Measurements from ENCODE around the gene LGR5. TPM values are rescaled to one million over a fixed set of nuclear protein-coding genes. Genes with fewer than 3 reads are reported as not detected.
A peak's percentile ranks its signal among the peaks of the same experiment; 100 is the strongest.
"Not testable (repeated sequence)": the region's sequence is repeated elsewhere in the genome, so short reads cannot be mapped to it uniquely, and the experiment has no call there.

The LGR5 gene
- total RNA-seq, 1 experiment from 2014 or later: 4.5 TPM

DNA sequence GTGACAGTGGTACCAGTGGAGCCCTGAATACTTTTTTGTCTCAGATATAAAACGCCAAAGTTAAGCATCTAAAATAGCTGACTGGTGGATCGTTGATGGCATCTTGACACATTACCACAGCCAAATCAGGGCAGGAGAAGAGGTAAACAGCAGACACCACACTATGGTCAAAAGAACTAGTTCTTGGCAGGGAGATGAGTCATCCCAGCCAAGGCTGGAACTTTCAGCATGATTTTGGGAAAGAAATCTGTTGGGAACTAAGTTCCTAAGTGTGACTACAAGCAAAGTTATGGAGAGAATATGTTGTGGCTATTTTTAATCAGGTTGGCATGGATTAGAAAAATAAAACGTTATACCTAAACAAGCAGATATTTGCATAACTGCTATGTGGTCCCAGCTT lies 36.9 kb downstream of the LGR5 start:
- no peak overlapping the region for H3K27ac ChIP-seq (ENCODE audit: low read depth, low read length, poor library complexity, severe bottlenecking)
- no peaks in the 10 kb centered on the region for H3K27me3 ChIP-seq (replicated peaks; ENCODE audit: insufficient read depth, low read depth, low read length, poor library complexity)
- H3K4me3 ChIP-seq (ENCODE audit: low read depth, low read length, poor library complexity, severe bottlenecking): no peak overlapping the region
- intact Hi-C loops (cut with micrococcal nuclease; ENCODE audit: unreplicated experiment): no loop called here
- POLR2A ChIA-PET (ENCODE audit: low non-redundant PET): no interaction called here
- CTCF ChIA-PET: no interaction called here
- H3K9me3 ChIP-seq (ENCODE audit: low read depth, low read length, poor library complexity, severe bottlenecking): no peaks in the 10 kb centered on the region
- no TSS peak for BruUV-seq (replicated peaks)
- H3K4me1 ChIP-seq (ENCODE audit: insufficient read depth, low read length, poor library complexity, severe bottlenecking): peaks cover 6% of the 10 kb centered on the region
- no peaks in the 10 kb centered on the region for H3K36me3 ChIP-seq (ENCODE audit: insufficient read depth, low read length, poor library complexity, severe bottlenecking)
- no peak for DNase-seq (ENCODE audit: low spot score)
- TF ChIP-seq, protein P1, sequence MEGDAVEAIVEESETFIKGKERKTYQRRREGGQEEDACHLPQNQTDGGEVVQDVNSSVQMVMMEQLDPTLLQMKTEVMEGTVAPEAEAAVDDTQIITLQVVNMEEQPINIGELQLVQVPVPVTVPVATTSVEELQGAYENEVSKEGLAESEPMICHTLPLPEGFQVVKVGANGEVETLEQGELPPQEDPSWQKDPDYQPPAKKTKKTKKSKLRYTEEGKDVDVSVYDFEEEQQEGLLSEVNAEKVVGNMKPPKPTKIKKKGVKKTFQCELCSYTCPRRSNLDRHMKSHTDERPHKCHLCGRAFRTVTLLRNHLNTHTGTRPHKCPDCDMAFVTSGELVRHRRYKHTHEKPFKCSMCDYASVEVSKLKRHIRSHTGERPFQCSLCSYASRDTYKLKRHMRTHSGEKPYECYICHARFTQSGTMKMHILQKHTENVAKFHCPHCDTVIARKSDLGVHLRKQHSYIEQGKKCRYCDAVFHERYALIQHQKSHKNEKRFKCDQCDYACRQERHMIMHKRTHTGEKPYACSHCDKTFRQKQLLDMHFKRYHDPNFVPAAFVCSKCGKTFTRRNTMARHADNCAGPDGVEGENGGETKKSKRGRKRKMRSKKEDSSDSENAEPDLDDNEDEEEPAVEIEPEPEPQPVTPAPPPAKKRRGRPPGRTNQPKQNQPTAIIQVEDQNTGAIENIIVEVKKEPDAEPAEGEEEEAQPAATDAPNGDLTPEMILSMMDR (conservative IDR thresholded peaks at IDR 0.05; ENCODE audit: low read depth, low read length): no peak
- TF ChIP-seq EZH2 (IDR thresholded peaks at IDR 0.05; ENCODE audit: borderline replicate concordance, low read depth, low read length, poor library complexity, severe bottlenecking): no peak

DNA sequence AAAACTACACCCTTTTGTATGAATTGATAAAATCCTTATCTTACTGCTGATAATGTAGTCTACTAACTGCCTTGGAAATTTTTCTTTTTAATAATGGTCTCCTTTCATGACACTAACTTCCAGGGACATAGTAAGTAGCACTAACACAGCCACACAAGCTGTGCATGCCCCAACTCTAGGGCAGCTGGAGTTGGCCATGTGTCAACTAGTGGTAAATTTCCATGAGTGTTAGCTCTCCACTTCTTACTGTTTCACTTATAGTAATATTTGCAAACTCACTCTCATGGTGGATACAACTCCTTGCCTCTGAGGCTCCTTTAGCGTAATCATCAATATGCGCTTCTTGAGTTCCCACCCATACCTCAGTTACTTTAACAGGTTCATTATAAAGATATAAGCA lies 38.0 kb downstream of the LGR5 start:
- Histone ChIP-seq H3K9me3 (ENCODE audit: low read depth, low read length, poor library complexity, severe bottlenecking) (no peaks in the 10 kb centered on the region), H3K4me3 (ENCODE audit: low read depth, low read length, poor library complexity, severe bottlenecking) (no peak overlapping the region), H3K27me3 (replicated peaks; ENCODE audit: insufficient read depth, low read depth, low read length, poor library complexity) (no peaks in the 10 kb centered on the region), H3K27ac (ENCODE audit: low read depth, low read length, poor library complexity, severe bottlenecking) (no peak overlapping the region), H3K36me3 (ENCODE audit: insufficient read depth, low read length, poor library complexity, severe bottlenecking) (no peaks in the 10 kb centered on the region), H3K4me1 (ENCODE audit: insufficient read depth, low read length, poor library complexity, severe bottlenecking) (peaks cover 6% of the 10 kb centered on the region)
- no peak for TF ChIP-seq EZH2 (IDR thresholded peaks at IDR 0.05; ENCODE audit: borderline replicate concordance, low read depth, low read length, poor library complexity, severe bottlenecking)
- ChIA-PET CTCF (no interaction called here), POLR2A (ENCODE audit: low non-redundant PET) (no interaction called here)
- intact Hi-C loops (cut with micrococcal nuclease; ENCODE audit: unreplicated experiment): no loop called here
- BruUV-seq (replicated peaks): no TSS peak
- no peak for DNase-seq (ENCODE audit: low spot score)

DNA sequence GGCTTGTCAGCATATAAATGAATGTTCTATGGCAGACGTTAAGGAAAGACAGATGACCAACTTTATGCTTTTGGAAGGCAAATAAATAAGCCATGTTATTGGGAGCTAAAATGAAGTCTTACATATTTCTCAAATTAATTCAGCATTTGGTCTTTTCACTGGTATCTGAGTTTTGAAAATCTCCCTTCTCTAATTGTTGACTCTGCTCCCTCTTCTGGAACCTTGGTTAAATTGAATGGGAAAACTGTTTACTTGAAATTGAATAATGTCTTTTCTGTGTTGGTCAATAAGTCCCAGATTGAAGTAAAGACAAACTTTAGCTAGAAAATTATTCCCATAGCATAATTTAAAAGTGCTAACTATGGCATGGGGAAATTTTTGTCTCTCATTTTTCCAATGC lies 38.7 kb downstream of the LGR5 start:
- Histone ChIP-seq H3K4me3 (ENCODE audit: low read depth, low read length, poor library complexity, severe bottlenecking) (no peak overlapping the region), H3K36me3 (ENCODE audit: insufficient read depth, low read length, poor library complexity, severe bottlenecking) (no peaks in the 10 kb centered on the region), H3K27ac (ENCODE audit: low read depth, low read length, poor library complexity, severe bottlenecking) (no peak overlapping the region), H3K27me3 (replicated peaks; ENCODE audit: insufficient read depth, low read depth, low read length, poor library complexity) (no peaks in the 10 kb centered on the region), H3K9me3 (ENCODE audit: low read depth, low read length, poor library complexity, severe bottlenecking) (no peaks in the 10 kb centered on the region), H3K4me1 (ENCODE audit: insufficient read depth, low read length, poor library complexity, severe bottlenecking) (peaks cover 6% of the 10 kb centered on the region)
- intact Hi-C loops (cut with micrococcal nuclease; ENCODE audit: unreplicated experiment): no loop called here
- POLR2A ChIA-PET (ENCODE audit: low non-redundant PET): no interaction called here
- DNase-seq (ENCODE audit: low spot score): no peak
- CTCF ChIA-PET: no interaction called here
- TF ChIP-seq, protein P1 (conservative IDR thresholded peaks at IDR 0.05; ENCODE audit: low read depth, low read length): no peak
- no peak for TF ChIP-seq EZH2 (IDR thresholded peaks at IDR 0.05; ENCODE audit: borderline replicate concordance, low read depth, low read length, poor library complexity, severe bottlenecking)
- no TSS peak for BruUV-seq (replicated peaks)

DNA sequence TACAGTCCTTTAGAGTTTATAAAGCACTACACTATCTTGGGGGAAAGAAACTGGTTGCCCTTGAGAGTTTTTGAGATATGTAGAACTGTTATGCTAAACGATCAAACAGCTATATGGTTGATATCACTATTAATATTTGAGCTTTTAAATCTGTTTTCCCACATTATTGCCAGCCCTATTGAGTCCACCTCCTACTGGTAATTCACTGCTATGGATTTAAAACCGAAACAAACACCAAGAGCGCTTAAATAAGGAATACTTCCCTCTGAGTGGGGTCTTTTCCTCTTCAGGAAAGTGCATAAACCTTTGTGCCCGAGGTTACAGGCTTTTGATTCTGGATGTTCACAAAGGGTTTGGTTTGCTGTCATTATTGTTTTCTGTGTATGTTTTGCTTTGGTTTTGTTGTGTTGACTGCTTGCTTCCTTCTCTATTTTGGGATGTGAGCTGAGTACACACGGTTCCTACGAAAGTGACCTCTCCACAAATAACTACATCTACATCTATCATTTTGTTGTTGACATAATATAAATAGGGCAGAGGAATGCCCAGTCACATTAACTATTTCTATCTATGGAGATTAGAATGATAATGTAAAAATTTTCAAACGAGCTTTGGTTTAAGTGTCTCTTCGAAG lies 44.8 kb downstream of the LGR5 start:
- no TSS peak for BruUV-seq (replicated peaks)
- H3K27me3 ChIP-seq (replicated peaks; ENCODE audit: insufficient read depth, low read depth, low read length, poor library complexity): no peaks in the 10 kb centered on the region
- no peak overlapping the region for H3K4me3 ChIP-seq (ENCODE audit: low read depth, low read length, poor library complexity, severe bottlenecking)
- no peaks in the 10 kb centered on the region for H3K9me3 ChIP-seq (ENCODE audit: low read depth, low read length, poor library complexity, severe bottlenecking)
- no peak overlapping the region for H3K27ac ChIP-seq (ENCODE audit: low read depth, low read length, poor library complexity, severe bottlenecking)
- POLR2A ChIA-PET (ENCODE audit: low non-redundant PET): no interaction called here
- no peaks in the 10 kb centered on the region for H3K4me1 ChIP-seq (ENCODE audit: insufficient read depth, low read length, poor library complexity, severe bottlenecking)
- no peaks in the 10 kb centered on the region for H3K36me3 ChIP-seq (ENCODE audit: insufficient read depth, low read length, poor library complexity, severe bottlenecking)
- CTCF ChIA-PET: no interaction called here
- DNase-seq (ENCODE audit: low spot score): no peak
- intact Hi-C loops (cut with micrococcal nuclease; ENCODE audit: unreplicated experiment): no loop called here
- TF ChIP-seq EZH2 (IDR thresholded peaks at IDR 0.05; ENCODE audit: borderline replicate concordance, low read depth, low read length, poor library complexity, severe bottlenecking): no peak
- TF ChIP-seq, protein P1 (conservative IDR thresholded peaks at IDR 0.05; ENCODE audit: low read depth, low read length): peak; percentile 26; the same call in 1 of the 2 replicates

DNA sequence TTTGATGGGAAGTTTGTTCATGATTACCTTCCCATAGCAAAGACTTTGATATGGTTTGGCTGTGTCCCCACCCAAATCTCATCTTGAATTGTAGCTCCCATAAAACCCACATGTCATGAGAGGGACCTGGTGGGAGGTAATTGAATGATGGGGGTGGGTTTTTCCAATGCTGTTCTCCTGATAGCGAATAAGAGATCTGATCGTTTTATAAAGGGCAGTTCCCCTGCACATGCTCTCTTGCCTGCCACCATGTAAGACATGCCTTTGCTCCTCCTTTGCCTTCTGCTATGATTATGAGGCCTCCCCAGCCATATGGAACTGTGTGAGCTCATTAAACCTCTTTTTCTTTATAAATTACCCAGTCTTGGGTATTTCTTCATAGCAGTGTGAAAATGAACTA lies 51.2 kb downstream of the LGR5 start:
- H3K9me3 ChIP-seq (ENCODE audit: low read depth, low read length, poor library complexity, severe bottlenecking); H3K27me3 ChIP-seq (replicated peaks; ENCODE audit: insufficient read depth, low read depth, low read length, poor library complexity); H3K27ac ChIP-seq (ENCODE audit: low read depth, low read length, poor library complexity, severe bottlenecking); H3K36me3 ChIP-seq (ENCODE audit: insufficient read depth, low read length, poor library complexity, severe bottlenecking); POLR2A ChIA-PET (ENCODE audit: low non-redundant PET); intact Hi-C loops (cut with micrococcal nuclease; ENCODE audit: unreplicated experiment); BruUV-seq (replicated peaks); H3K4me3 ChIP-seq (ENCODE audit: low read depth, low read length, poor library complexity, severe bottlenecking); DNase-seq (ENCODE audit: low spot score): not testable (repeated sequence)
- CTCF ChIA-PET: interaction anchor here (0.6 kb wide), 1 partner anchor 40 kb away, joined by 3 read pairs; no protein-coding TSS in a partner anchor
- peaks cover 22% of the 10 kb centered on the region for H3K4me1 ChIP-seq (ENCODE audit: insufficient read depth, low read length, poor library complexity, severe bottlenecking)

Data from A673 (cell line).